ENCODE data around the gene SLC4A1.
A peak's percentile ranks its signal among the peaks of the same experiment; 100 is the strongest.
"Not testable (repeated sequence)": the region's sequence is repeated elsewhere in the genome, so short reads cannot be mapped to it uniquely, and the experiment has no call there.

SLC4A1 gene

GRCh38 chr17:44256671-44257070, 11.3 kb downstream of the SLC4A1 start:
- DNase-seq (ENCODE audit: low read depth), result no peak

- DNase-seq (ENCODE audit: low read depth), result no peak
These were observed 12.0 kb downstream of the SLC4A1 start for GRCh38 chr17:44255915-44256314.

- no peak for DNase-seq (ENCODE audit: low read depth)
These were observed 13.4 kb downstream of the SLC4A1 start for GRCh38 chr17:44254361-44255095.

GRCh38 chr17:44253006-44253405, 14.9 kb downstream of the SLC4A1 start:
- DNase-seq (ENCODE audit: low read depth), result no peak

GRCh38 chr17:44251062-44251461, 16.9 kb downstream of the SLC4A1 start:
- DNase-seq (ENCODE audit: low read depth), result no peak

- no peak for DNase-seq (ENCODE audit: low read depth)
These were observed 18.3 kb downstream of the SLC4A1 start for GRCh38 chr17:44249501-44250246.

- no peak for DNase-seq (ENCODE audit: low read depth)
These were observed 19.8 kb downstream of the SLC4A1 start for GRCh38 chr17:44247876-44248736.

- DNase-seq (ENCODE audit: low read depth), result no peak
These were observed 20.5 kb downstream of the SLC4A1 start for GRCh38 chr17:44247440-44247841.

- no peak for DNase-seq (ENCODE audit: low read depth)
These were observed 26.8 kb downstream of the SLC4A1 start for GRCh38 chr17:44241106-44241624.

- not testable (repeated sequence) for DNase-seq (ENCODE audit: low read depth)
These were observed 30.0 kb downstream of the SLC4A1 start for GRCh38 chr17:44237886-44238285.

- DNase-seq (ENCODE audit: low read depth), result no peak
These were observed 31.4 kb downstream of the SLC4A1 start for GRCh38 chr17:44236444-44236991.

GRCh38 chr17:44235583-44235936, 32.4 kb downstream of the SLC4A1 start:
- DNase-seq (ENCODE audit: low read depth), result no peak

- DNase-seq (ENCODE audit: low read depth), result no peak
These were observed 34.4 kb downstream of the SLC4A1 start for GRCh38 chr17:44233582-44233981.

- DNase-seq (ENCODE audit: low read depth), result no peak
These were observed 35.9 kb downstream of the SLC4A1 start for GRCh38 chr17:44232061-44232460.

- DNase-seq (ENCODE audit: low read depth), result no peak
These were observed 37.8 kb downstream of the SLC4A1 start for GRCh38 chr17:44230140-44230539.

GRCh38 chr17:44229090-44229489, 38.8 kb downstream of the SLC4A1 start:
- no peak for DNase-seq (ENCODE audit: low read depth)

- no peak for DNase-seq (ENCODE audit: low read depth)
These were observed 44.3 kb downstream of the SLC4A1 start for GRCh38 chr17:44223541-44224071.

GRCh38 chr17:44222112-44222869, 45.6 kb downstream of the SLC4A1 start:
- DNase-seq (ENCODE audit: low read depth), result no peak

- DNase-seq (ENCODE audit: low read depth), result no peak
These were observed 46.1 kb downstream of the SLC4A1 start for GRCh38 chr17:44221862-44222111.

GRCh38 chr17:44221084-44221861, 46.7 kb downstream of the SLC4A1 start:
- DNase-seq (ENCODE audit: low read depth), result peak; percentile 42

Data from stimulated activated CD8-positive, alpha-beta memory T cell treated with anti-CD3 and anti-CD28 coated beads, Interleukin-4, amount 100 ng/mL, for 24 hours (primary cell).